Smooth muscle cell (in vitro differentiated cells): ENCODE results near the gene AP5B1. TPM values are rescaled to one million over a fixed set of nuclear protein-coding genes. Genes with fewer than 3 reads are reported as not detected.

Experiments used
- DNase-seq: peaks from one replicate; lab custom pipeline; 2025; ENCODE audit not compliant: unreplicated experiment; lab: John Stamatoyannopoulos, UW
- H2AFZ ChIP-seq: fragments of 200-600 bp; sonication (generic); 2 replicates; pipeline ENCODE4 v1.6.0; 2016; ENCODE audit warnings: antibody characterized with exemption, low read depth, mild to moderate bottlenecking
- H3F3A ChIP-seq: fragments of 200-600 bp; sonication (generic); 2 replicates; pipeline ENCODE4 v1.6.0; 2017; ENCODE audit warnings: antibody characterized with exemption, low read depth
- H3K27ac ChIP-seq: fragments of 200-600 bp; sonication (generic); 2 replicates; pipeline ENCODE4 v1.5.1; 2016; ENCODE audit warnings: low read depth, mild to moderate bottlenecking
- H3K27me3 ChIP-seq: fragments of 200-600 bp; sonication (generic); 2 replicates; pipeline ENCODE4 v1.6.1; 2016; ENCODE audit warnings: low read depth, mild to moderate bottlenecking
- H3K36me3 ChIP-seq: fragments of 200-600 bp; sonication (generic); 2 replicates; pipeline ENCODE4 v1.5.1; 2016; ENCODE audit warnings: low read depth
- H3K4me1 ChIP-seq: fragments of 200-600 bp; sonication (generic); 2 replicates; pipeline ENCODE4 v1.5.1; 2016; ENCODE audit warnings: low read depth
- H3K4me2 ChIP-seq: fragments of 200-600 bp; sonication (generic); 2 replicates; pipeline ENCODE4 v1.6.0; 2016; ENCODE audit warnings: mild to moderate bottlenecking
- H3K4me3 ChIP-seq: fragments of 200-600 bp; sonication (generic); 2 replicates; pipeline ENCODE4 v1.5.1; 2016; ENCODE audit warnings: mild to moderate bottlenecking
- H3K79me2 ChIP-seq: fragments of 200-600 bp; sonication (generic); 2 replicates; pipeline ENCODE4 v1.6.0; 2016; ENCODE audit warnings: low read depth, mild to moderate bottlenecking
- H3K9ac ChIP-seq: fragments of 200-600 bp; sonication (generic); 2 replicates; pipeline ENCODE4 v1.6.0; 2016; ENCODE audit warnings: low read depth
- H3K9me3 ChIP-seq: fragments of 200-600 bp; sonication (generic); replicated peaks from 2 replicates; pipeline ENCODE4 v1.5.1; 2016; ENCODE audit warnings: low read depth
- H4K20me1 ChIP-seq: fragments of 200-600 bp; sonication (generic); 2 replicates; pipeline ENCODE4 v1.6.0; 2016; ENCODE audit warnings: low read depth
- CTCF ChIP-seq: fragments of 200-600 bp; sonication (generic); IDR thresholded peaks from 2 replicates; pipeline ENCODE4 v1.5.1; 2017; ENCODE audit warnings: borderline replicate concordance, mild to moderate bottlenecking, antibody characterized with exemption; ENCODE audit not compliant: insufficient read depth, poor library complexity, severe bottlenecking
- WGBS: methylation state at CpG from one replicate; pipeline ENCODE4 v1.1.7; 2016; ENCODE audit warnings: low lambda C conversion rate; 5-methylcytosine and 5-hydroxymethylcytosine counted together
- polyA plus RNA-seq: library from polyadenylated mRNA; unstranded; fragments of >200 nt; fragmentation: Nextera tagmentation; extraction: Ambion mirVana; gene quantifications from 2 replicates; pipeline ENCODE4 v1.2.1, GENCODE V29; 2016
- total RNA-seq: library from RNA; depleted of rRNA; stranded (reverse); fragments of >200 nt; gene quantifications from 2 replicates; pipeline ENCODE4 v1.2.3, GENCODE V29; 2014

Gene AP5B1
- total and polyA plus RNA-seq, 2 experiments from 2014 or later = 6.2 to 7.7 TPM

- no peak for DNase-seq
- no peak overlapping the region for H2AFZ ChIP-seq
- TF ChIP-seq CTCF = no peak
- H3K79me2 ChIP-seq = no peaks in the 10 kb centered on the region
- no peaks in the 10 kb centered on the region for H3K9me3 ChIP-seq
- H3K27me3 ChIP-seq = no peaks in the 10 kb centered on the region
- no peaks in the 10 kb centered on the region for H3F3A ChIP-seq
- H3K9ac ChIP-seq = no peak overlapping the region
- no peak overlapping the region for H3K4me2 ChIP-seq
- H3K36me3 ChIP-seq = no peaks in the 10 kb centered on the region
- H3K27ac ChIP-seq = no peak overlapping the region
- 92% methylated on average over 9 of the region's 9 CpGs for WGBS
- no peaks in the 10 kb centered on the region for H4K20me1 ChIP-seq
- H3K4me1 ChIP-seq = no peaks in the 10 kb centered on the region
- H3K4me3 ChIP-seq = no peak overlapping the region
Observed at GRCh38 chr11:65809496-65809895, 28.7 kb upstream of the AP5B1 start.

GRCh38 chr11:65808744-65809341, 28.1 kb upstream of the AP5B1 start:
- no peak overlapping the region for H3K9ac ChIP-seq
- no peak for DNase-seq
- H3K27me3 ChIP-seq = peaks cover 5% of the 10 kb centered on the region
- no peaks in the 10 kb centered on the region for H4K20me1 ChIP-seq
- H3F3A ChIP-seq = no peaks in the 10 kb centered on the region
- no peak overlapping the region for H3K27ac ChIP-seq
- WGBS = 90% methylated on average over 20 of the region's 20 CpGs
- H3K4me1 ChIP-seq = no peaks in the 10 kb centered on the region
- H3K9me3 ChIP-seq = no peaks in the 10 kb centered on the region
- H2AFZ ChIP-seq = no peak overlapping the region
- H3K4me2 ChIP-seq = no peak overlapping the region
- H3K36me3 ChIP-seq = no peaks in the 10 kb centered on the region
- TF ChIP-seq CTCF = no peak
- H3K79me2 ChIP-seq = no peaks in the 10 kb centered on the region
- no peak overlapping the region for H3K4me3 ChIP-seq

GRCh38 chr11:65806979-65807378, 26.2 kb upstream of the AP5B1 start:
- no peak overlapping the region for H3K9ac ChIP-seq
- no peak overlapping the region for H3K27ac ChIP-seq
- no peaks in the 10 kb centered on the region for H3F3A ChIP-seq
- H3K27me3 ChIP-seq = peaks cover 7% of the 10 kb centered on the region
- no peak overlapping the region for H3K4me2 ChIP-seq
- no peaks in the 10 kb centered on the region for H3K36me3 ChIP-seq
- H3K9me3 ChIP-seq = no peaks in the 10 kb centered on the region
- TF ChIP-seq CTCF = no peak
- no peaks in the 10 kb centered on the region for H3K79me2 ChIP-seq
- 71% methylated on average over 6 of the region's 6 CpGs for WGBS
- H3K4me1 ChIP-seq = no peaks in the 10 kb centered on the region
- no peak overlapping the region for H2AFZ ChIP-seq
- DNase-seq = no peak
- no peaks in the 10 kb centered on the region for H4K20me1 ChIP-seq
- H3K4me3 ChIP-seq = no peak overlapping the region
